Osteoblast (primary cell): ENCODE data around the gene SCYGR6. TPM values are rescaled to one million over a fixed set of nuclear protein-coding genes. Genes with fewer than 3 reads are reported as not detected.
A peak's percentile ranks its signal among the peaks of the same experiment; 100 is the strongest.

Source experiments
- DNase-seq: peaks from one replicate; pipeline ENCODE4 v3.0.0; 2011; ENCODE audit warnings: low spot score, mixed read lengths; ENCODE audit not compliant: insufficient read length; ENCODE audit errors: missing footprints
- H2AFZ ChIP-seq: 2 replicates; pipeline ENCODE4 v1.6.0; 2011; ENCODE audit warnings: mild to moderate bottlenecking, low read length
- H3K27ac ChIP-seq: 2 replicates; pipeline ENCODE4 v1.5.1; 2011; ENCODE audit warnings: mild to moderate bottlenecking, low read depth, low read length, moderate library complexity
- H3K27me3 ChIP-seq: 2 replicates; pipeline ENCODE4 v1.6.0; 2012; ENCODE audit warnings: mild to moderate bottlenecking, control low read depth, inconsistent platforms, low read length, moderate library complexity; ENCODE audit not compliant: insufficient read depth
- H3K36me3 ChIP-seq: 2 replicates; pipeline ENCODE4 v1.5.1; 2011; ENCODE audit warnings: mild to moderate bottlenecking, low read length, control low read depth, moderate library complexity; ENCODE audit not compliant: insufficient read depth
- H3K4me1 ChIP-seq: 2 replicates; pipeline ENCODE4 v1.5.1; 2011; ENCODE audit warnings: mild to moderate bottlenecking, low read length, control low read depth, moderate library complexity; ENCODE audit not compliant: insufficient read depth
- H3K4me2 ChIP-seq: 2 replicates; pipeline ENCODE4 v1.6.0; 2011; ENCODE audit warnings: mild to moderate bottlenecking, low read length; ENCODE audit not compliant: insufficient read depth
- H3K4me3 ChIP-seq: fragments of 200-600 bp; sonication (generic); 3 replicates; pipeline ENCODE4 v1.5.1; 2012; ENCODE audit warnings: mild to moderate bottlenecking, low read length, inconsistent platforms; ENCODE audit not compliant: insufficient read depth
- H3K79me2 ChIP-seq: 2 replicates; pipeline ENCODE4 v1.6.0; 2012; ENCODE audit warnings: mild to moderate bottlenecking, low read length, control low read depth, inconsistent platforms; ENCODE audit not compliant: insufficient read depth
- H3K9me3 ChIP-seq: 2 replicates; pipeline ENCODE4 v1.5.1; 2011; ENCODE audit warnings: low read depth, low read length, control low read depth
- H4K20me1 ChIP-seq: 2 replicates; pipeline ENCODE4 v1.6.0; 2012; ENCODE audit warnings: mild to moderate bottlenecking, low read length, control low read depth; ENCODE audit not compliant: insufficient read depth
- CTCF ChIP-seq: IDR thresholded peaks from 2 replicates; pipeline ENCODE4 v1.5.1; 2011; ENCODE audit warnings: mild to moderate bottlenecking, low read depth, low read length, moderate library complexity; ENCODE audit errors: extremely low read depth
- total RNA-seq: library from RNA; depleted of rRNA; stranded (reverse); fragments of >200 nt; gene quantifications from 2 replicates; pipeline ENCODE4 v1.2.3, GENCODE V29; 2012

Gene SCYGR6
- not detected in 2 replicates for total RNA-seq

GRCh38 chr2:227724394-227725039, at the start of gene SCYGR6:
TSS of gene SCYGR6 (minus strand) at chr2:227724757. CDS start at chr2:227724757, 0 bp downstream.
- H3K9me3 ChIP-seq: no peaks in the 10 kb centered on the region
- H4K20me1 ChIP-seq: no peaks in the 10 kb centered on the region
- no peak within 1 kb of the TSS for H2AFZ ChIP-seq
- H3K27ac ChIP-seq: no peak within 1 kb of the TSS
- no peak within 1 kb of the TSS for H3K4me2 ChIP-seq
- no peaks in the 10 kb centered on the region for H3K4me1 ChIP-seq
- no peaks in the 10 kb centered on the region for H3K27me3 ChIP-seq
- no peaks in the 10 kb centered on the region for H3K36me3 ChIP-seq
- no peaks in the 10 kb centered on the region for H3K79me2 ChIP-seq
- H3K4me3 ChIP-seq: no peak within 1 kb of the TSS
- TF ChIP-seq CTCF: no peak
- DNase-seq: no peak

- H3K79me2 ChIP-seq: no peaks in the 10 kb centered on the region
- no peak overlapping the region for H3K4me2 ChIP-seq
- H3K4me3 ChIP-seq: no peak overlapping the region
- no peaks in the 10 kb centered on the region for H3K9me3 ChIP-seq
- H2AFZ ChIP-seq: no peak overlapping the region
- no peak overlapping the region for H3K27ac ChIP-seq
- H3K27me3 ChIP-seq: no peaks in the 10 kb centered on the region
- H3K36me3 ChIP-seq: no peaks in the 10 kb centered on the region
- peaks cover 7% of the 10 kb centered on the region for H3K4me1 ChIP-seq
- TF ChIP-seq CTCF: peak; percentile 12
- no peaks in the 10 kb centered on the region for H4K20me1 ChIP-seq
- no peak for DNase-seq
Observed at GRCh38 chr2:227774011-227774624, 49.6 kb upstream of the SCYGR6 start.

- Histone ChIP-seq H3K27ac (no peak overlapping the region), H3K4me2 (no peak overlapping the region), H3K36me3 (no peaks in the 10 kb centered on the region), H3K79me2 (no peaks in the 10 kb centered on the region), H3K9me3 (no peaks in the 10 kb centered on the region), H3K4me3 (no peak overlapping the region), H3K27me3 (no peaks in the 10 kb centered on the region), H4K20me1 (no peaks in the 10 kb centered on the region), H3K4me1 (peaks cover 7% of the 10 kb centered on the region), H2AFZ (peak overlapping the region; percentile 59)
- TF ChIP-seq CTCF: no peak
- DNase-seq: no peak
Observed at GRCh38 chr2:227772932-227773331, 48.4 kb upstream of the SCYGR6 start.

- no peak overlapping the region for H3K4me3 ChIP-seq
- no peaks in the 10 kb centered on the region for H3K27me3 ChIP-seq
- no peak for DNase-seq
- H3K27ac ChIP-seq: no peak overlapping the region
- no peaks in the 10 kb centered on the region for H3K9me3 ChIP-seq
- H2AFZ ChIP-seq: no peak overlapping the region
- no peak for TF ChIP-seq CTCF
- H3K79me2 ChIP-seq: no peaks in the 10 kb centered on the region
- H3K4me1 ChIP-seq: peaks cover 7% of the 10 kb centered on the region
- no peaks in the 10 kb centered on the region for H4K20me1 ChIP-seq
- H3K4me2 ChIP-seq: no peak overlapping the region
- no peaks in the 10 kb centered on the region for H3K36me3 ChIP-seq
Observed at GRCh38 chr2:227772197-227772661, 47.7 kb upstream of the SCYGR6 start.
